ENCODE results near the gene COMP. TPM values are rescaled to one million over a fixed set of nuclear protein-coding genes. Genes with fewer than 3 reads are reported as not detected.
A peak's percentile ranks its signal among the peaks of the same experiment; 100 is the strongest.

COMP gene
- total RNA-seq, 1 experiment from 2014 or later: not detected

DNA sequence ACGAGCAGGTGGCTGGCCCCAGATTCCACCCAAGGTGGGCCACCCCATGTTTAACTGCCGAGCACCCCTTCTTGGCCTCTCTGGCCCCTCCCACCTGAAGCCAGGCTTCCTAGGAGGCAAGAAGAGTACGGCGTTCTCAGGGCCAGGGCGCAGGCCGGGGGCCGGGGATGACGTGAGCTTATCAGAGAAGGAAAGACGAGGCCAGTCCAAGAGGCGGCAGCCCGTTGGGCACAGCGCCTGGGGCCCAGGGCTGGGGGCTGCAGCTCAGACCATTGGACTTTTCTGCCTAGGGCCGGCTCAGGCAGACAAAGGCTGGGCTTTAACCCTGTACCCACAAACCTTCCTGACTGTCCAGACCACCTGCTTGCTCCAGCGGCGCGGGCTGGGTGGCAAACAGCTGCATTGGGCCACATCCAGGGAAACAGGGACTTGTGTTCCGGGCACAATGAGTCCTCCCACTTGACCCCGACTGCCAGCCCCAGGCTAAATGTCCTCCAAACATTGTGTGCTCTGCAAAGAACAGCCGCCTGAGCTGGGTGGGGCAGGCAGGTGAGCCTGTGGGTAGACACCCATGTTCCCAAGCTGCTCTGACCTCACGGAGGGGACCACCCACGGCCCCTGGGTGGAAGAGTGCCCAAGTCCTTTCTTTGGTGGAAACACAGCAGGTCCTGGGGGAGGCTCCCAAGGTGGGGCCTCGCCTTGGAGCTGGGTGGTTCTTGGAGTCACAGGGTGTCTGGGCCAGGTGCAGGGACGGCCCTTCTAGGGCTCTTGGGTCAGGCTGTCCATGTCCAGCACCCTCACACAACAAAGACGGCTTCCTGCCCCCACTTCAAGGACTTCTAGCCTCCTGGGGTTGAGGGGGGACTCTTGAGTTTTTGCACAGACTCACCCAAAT, 21.9 kb downstream of the COMP start:
- no peak for DNase-seq (ENCODE audit: low spot score)

DNA sequence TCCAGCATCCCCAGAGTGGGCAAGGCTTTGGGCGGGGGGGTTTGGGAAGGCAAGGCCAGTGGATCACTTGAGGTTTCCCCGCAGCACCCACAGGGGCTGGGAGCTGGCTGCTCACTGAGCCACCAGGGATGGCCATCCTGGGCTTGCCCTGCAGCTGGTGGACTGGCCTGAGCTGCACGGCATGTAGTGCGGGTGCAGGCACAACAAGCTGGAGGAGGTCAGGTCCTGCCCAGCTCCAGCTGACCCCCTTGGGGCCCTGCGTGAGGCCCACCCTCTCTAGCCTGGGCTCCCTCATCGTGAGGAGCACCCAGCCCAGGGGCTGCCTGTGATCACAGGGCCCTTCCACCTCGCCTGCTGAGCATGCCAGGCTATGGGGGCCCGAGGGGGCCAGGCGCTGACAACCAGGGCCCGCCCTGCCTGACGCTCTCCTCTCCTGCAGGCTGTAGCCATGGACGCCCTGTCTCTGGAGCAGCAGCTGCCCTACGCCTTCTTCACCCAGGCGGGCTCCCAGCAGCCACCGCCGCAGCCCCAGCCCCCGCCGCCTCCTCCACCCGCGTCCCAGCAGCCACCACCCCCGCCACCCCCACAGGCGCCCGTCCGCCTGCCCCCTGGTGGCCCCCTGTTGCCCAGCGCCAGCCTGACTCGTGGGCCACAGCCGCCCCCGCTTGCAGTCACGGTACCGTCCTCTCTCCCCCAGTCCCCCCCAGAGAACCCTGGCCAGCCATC, 22.9 kb downstream of the COMP start:
- no peak for DNase-seq (ENCODE audit: low spot score)

- no peak for DNase-seq (ENCODE audit: low spot score)
Measured at GRCh38 chr19:18765224-18765623, 25.9 kb downstream of the COMP start.

- DNase-seq (ENCODE audit: low spot score): peak; percentile 76
Measured at GRCh38 chr19:18764591-18765051, 26.5 kb downstream of the COMP start.

- DNase-seq (ENCODE audit: low spot score): peak; percentile 85
Measured at GRCh38 chr19:18763674-18764590, 27.2 kb downstream of the COMP start.

GRCh38 chr19:18762125-18763023, 28.7 kb downstream of the COMP start:
- peak; percentile 59 for DNase-seq (ENCODE audit: low spot score)

- no peak for DNase-seq (ENCODE audit: low spot score)
Measured at GRCh38 chr19:18761531-18762110, 29.5 kb downstream of the COMP start.

GRCh38 chr19:18760440-18761383, 30.4 kb downstream of the COMP start:
- DNase-seq (ENCODE audit: low spot score): no peak

DNA sequence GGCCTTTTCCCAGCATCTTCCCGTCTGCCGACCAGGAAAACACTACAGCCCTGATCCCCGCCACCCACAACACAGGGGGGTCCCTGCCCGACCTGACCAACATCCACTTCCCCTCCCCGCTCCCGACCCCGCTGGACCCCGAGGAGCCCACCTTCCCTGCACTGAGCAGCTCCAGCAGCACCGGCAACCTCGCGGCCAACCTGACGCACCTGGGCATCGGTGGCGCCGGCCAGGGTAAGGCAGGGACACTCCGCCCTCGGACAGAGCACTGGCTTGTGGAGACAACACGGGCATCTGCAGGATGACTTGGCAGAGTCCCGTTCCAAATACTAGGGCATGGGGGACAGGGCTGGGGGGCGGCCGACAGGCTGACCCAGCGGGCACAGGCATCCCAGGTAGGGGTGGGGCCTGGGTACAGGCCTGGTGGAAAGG, 31.1 kb downstream of the COMP start:
- no peak for DNase-seq (ENCODE audit: low spot score)

DNA sequence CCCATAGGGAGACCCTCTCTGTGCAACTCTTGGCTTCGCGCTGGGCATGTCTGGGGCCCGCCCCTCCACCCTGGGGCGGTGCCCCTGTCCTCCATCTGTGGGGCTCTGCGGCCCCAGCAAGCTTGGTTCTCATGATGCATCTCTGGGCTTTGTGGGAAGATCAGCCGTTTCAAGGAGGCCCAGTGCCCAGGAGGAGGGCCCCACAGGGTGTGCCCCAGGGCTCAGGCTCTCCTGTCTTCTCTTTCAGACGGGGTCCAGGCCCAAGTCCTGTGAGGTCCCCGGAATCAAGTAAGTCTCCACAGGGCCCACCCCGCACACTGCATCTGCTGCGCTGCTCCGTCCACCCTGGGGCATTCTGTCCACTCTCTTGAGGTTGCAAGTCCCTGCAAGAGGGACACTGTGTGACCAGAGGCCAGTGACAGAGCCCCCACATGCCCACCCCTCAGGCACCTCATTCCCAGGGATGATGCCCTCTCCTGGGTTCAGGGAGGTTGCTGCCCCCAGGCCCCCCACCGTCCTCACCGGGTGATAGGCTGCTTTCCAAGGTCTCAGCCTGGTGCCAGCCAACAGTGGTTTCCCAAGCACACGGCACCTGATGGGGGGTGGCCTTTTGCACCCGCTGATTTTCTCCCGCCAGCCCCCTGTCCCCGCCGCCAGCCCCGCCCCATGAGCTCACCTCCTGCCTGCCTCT, 31.7 kb downstream of the COMP start:
- no peak for DNase-seq (ENCODE audit: low spot score)

DNA sequence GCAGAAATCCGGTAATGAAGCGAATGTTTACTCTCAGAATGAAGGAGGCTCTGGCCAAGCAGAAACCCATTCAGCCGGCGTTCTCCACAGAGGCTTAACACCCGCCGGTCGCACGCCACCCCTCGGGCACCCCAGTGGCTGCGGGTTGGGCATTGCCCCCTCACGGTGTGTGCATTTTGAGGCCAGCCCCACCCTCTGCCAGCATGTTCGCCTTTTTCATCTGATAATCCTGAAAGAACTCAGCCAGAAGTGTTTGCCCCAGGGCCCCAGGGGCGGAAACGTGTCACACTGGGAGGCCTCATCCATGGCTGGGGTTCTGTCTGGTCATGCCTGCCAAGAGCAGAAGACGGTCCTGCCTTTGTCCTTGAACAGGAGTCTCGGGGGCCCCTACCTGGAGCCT, 34.2 kb downstream of the COMP start:
- no peak for DNase-seq (ENCODE audit: low spot score)

DNA sequence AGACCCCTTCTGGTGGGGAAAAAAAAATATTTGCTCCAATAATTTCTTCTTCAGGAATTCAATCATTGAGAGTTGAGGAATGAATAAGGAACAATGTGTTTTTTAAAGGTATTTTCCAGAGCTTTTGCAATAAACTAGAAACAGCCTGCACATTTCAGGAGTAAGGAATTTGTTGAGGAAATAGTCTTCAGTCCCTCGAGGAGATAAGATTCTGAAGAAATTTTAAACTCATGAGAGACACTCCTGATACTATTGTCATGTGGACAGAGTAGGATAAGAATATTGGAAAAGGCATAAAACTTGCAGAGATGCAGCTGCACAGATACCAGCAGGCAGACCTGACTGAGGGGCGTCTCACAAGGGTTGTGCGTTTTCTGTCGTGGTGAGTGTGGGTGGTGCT, 36.6 kb downstream of the COMP start:
- no peak for DNase-seq (ENCODE audit: low spot score)

DNA sequence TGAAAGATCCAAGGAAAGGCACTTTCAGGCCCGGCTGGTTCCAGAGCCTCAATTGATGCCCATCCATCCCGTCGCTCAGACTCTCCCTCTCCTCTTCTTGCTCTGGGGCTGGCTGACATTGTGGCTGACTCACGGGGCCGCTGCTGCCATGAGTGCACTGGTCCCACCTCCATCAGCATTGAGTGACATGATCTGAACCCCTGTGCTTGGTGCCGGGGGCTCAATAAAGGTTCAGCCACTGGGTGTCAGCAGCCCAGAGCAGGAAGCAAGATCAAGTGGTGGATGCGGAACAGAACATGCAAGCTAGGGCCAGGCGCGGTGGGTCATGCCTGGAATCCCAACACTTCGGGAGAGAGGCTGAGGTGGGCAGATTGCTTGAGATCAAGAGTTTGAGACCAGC, 39.5 kb downstream of the COMP start:
- no peak for DNase-seq (ENCODE audit: low spot score)

GRCh38 chr19:18750295-18750970, 40.7 kb downstream of the COMP start:
- DNase-seq (ENCODE audit: low spot score): no peak

- no peak for DNase-seq (ENCODE audit: low spot score)
Measured at GRCh38 chr19:18749362-18750231, 41.5 kb downstream of the COMP start.

GRCh38 chr19:18746401-18747325, 44.4 kb downstream of the COMP start:
- DNase-seq (ENCODE audit: low spot score): no peak

All from A172 (cell line).